GM18909 (cell line): ENCODE measurements around the gene CSAD.
A peak's percentile ranks its signal among the peaks of the same experiment; 100 is the strongest.
"Not testable (repeated sequence)": the region's sequence is repeated elsewhere in the genome, so short reads cannot be mapped to it uniquely, and the experiment has no call there.

Experiments used
- ATAC-seq: cut with Tn5 transposase; IDR thresholded peaks from one replicate; pipeline ENCODE4 v1.9.1; 2021; ENCODE audit warnings: mild to moderate bottlenecking; ENCODE audit not compliant: unreplicated experiment, poor library complexity

Gene CSAD

GRCh38 chr12:53184828-53185227, 4.1 kb upstream of the CSAD start:
- no peak for ATAC-seq

GRCh38 chr12:53182903-53183302, 2.2 kb upstream of the CSAD start:
- no peak for ATAC-seq

GRCh38 chr12:53181935-53182334, 1.2 kb upstream of the CSAD start:
- ATAC-seq, result no peak

- peak; percentile 48 for ATAC-seq
Observed at GRCh38 chr12:53180931-53181645, 363 bp upstream of the CSAD start.

- ATAC-seq, result peak; percentile 14
Observed at GRCh38 chr12:53179687-53180219, 972 bp downstream of the CSAD start.

- ATAC-seq, result not testable (repeated sequence)
Observed at GRCh38 chr12:53178803-53179202, 1.9 kb downstream of the CSAD start.

DNA sequence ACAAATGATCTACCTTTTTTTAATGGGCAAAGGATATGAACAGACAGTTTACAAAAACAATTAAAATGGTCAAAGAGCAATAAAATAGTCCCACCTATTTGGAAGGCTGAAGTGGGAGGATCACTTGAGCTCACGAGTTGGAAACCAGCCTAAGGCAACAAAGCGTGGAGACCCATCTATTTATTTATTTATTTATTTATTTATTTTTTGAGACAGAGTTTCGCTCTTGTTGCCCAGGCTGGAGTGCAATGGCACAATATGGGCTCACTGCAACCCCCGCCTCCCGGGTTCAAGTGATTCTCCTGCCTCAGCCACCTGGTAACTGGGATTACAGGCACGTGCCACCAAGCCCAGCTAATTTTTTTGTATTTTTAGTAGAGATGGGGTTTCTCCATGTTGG, 3.3 kb downstream of the CSAD start:
- ATAC-seq, result not testable (repeated sequence)

DNA sequence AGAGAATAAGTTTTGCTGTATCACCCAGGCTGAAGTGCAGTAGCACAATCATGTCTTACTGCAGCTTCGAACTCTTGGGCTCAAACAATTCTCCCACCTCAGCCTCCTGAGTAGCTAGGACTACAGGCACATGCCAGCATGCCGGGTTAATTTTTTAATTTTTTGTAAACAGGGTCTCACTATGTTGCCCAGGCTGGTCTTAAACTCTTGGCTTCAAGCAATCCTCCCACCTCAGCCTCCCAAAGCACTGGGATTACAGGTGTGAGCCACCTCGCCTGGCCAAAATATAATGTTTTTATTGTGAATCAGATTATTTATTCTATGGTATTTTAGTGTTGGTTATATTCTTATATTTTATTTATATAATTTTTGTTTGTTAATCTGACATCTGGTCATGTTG, 4.0 kb downstream of the CSAD start:
- ATAC-seq, result no peak

DNA sequence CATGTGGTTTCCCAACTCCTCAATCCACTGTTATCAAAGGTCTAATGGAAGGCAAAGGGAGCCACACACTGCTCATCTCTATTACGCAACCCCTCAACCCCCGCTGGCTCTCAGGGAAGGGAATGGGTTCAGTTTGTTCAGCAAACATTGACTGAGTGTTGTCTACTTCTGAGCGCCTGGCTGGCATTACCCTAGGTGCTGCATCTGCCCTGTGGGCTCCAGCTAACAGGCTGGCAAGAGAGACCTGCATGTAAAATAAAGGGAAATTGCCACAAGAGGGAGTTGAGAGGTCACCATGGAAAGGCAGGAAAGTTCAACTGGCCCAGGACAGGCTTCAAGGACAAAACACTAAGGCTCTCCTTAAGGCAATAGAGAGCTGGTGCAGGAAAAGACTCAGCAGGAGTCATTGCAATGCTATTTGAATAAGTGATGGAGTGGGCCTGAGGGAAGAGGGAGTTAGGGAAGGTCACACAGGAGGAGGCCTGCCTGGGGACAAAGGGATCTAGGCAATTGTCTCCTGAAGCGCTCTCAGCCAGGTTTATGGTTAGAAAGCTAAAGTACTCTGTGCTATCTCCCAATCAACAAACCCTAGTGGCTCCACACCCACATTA, 5.7 kb downstream of the CSAD start:
- no peak for ATAC-seq

GRCh38 chr12:53173085-53173715, 7.5 kb downstream of the CSAD start:
- ATAC-seq, result no peak

- ATAC-seq, result no peak
Observed at GRCh38 chr12:53172352-53172751, 8.4 kb downstream of the CSAD start.

DNA sequence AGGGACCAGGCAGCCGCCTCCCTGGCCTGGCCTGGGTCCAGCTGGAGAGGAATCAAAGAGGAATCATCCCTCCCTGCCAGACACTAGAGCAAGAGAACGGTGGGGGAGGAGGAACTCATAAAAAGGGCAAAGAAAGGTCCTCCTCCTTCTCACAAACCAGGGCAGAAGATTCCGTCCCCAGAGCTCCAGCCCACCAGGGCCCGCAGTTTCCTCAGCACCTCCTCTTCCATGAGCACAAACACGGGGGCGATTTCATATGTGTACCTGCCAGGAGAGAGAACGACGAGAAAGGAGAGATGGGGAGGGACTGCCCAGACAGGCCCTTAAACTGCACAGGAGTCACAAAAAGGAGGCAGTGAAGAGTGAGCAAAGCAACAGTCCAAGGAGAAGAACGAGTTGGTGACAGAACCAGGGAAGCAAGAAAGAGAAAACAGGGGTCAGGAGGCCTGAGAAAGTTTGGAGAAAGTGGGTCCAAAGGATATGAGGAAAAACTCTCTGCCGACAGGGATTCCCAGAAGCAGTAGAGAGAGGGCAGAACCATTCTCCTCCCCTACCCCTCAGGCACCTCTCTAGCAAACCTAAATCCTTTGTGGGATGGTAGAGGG, 8.9 kb downstream of the CSAD start:
- no peak for ATAC-seq

GRCh38 chr12:53170876-53171724, 9.6 kb downstream of the CSAD start:
- ATAC-seq, result no peak

- ATAC-seq, result no peak
Observed at GRCh38 chr12:53170215-53170614, 10.5 kb downstream of the CSAD start.

DNA sequence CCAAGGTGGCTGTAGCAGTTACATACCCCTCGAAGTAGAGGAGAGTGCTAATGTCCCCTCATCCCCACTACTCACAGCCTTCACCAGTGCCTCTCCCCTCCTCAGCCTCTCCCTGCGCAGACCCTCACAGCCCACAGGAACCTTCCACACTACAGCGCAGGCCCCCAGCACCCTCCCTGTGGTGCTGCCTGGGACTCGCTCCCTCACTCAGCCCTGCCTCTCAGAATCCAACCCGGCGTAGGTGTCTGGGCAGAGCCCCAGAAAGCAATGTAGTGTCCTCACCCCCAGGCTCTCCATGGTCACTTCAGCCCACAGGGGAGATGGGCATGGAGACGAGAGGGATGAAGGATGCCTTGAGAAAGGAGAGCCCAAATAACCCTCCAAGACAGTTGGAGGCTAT, 11.1 kb downstream of the CSAD start:
- no peak for ATAC-seq

- no peak for ATAC-seq
Observed at GRCh38 chr12:53166837-53167236, 13.9 kb downstream of the CSAD start.

GRCh38 chr12:53163008-53163407, 17.7 kb downstream of the CSAD start:
- ATAC-seq, result not testable (repeated sequence)

GRCh38 chr12:53161119-53161911, 19.4 kb downstream of the CSAD start:
- ATAC-seq, result no peak

GRCh38 chr12:53160673-53161072, 20.1 kb downstream of the CSAD start:
- ATAC-seq, result no peak
